Activated naive CD4-positive, alpha-beta T cell treated with anti-CD3 and anti-CD28 coated beads, Interleukin-2, amount 10 ng/mL, durations not matched to agents 7 days and 5 days (primary cell): ENCODE results near the gene BICD1.

Source experiments
- CTCF ChIA-PET: fragments of 350-600 bp; sonication (Branson Sonifier 250); formaldehyde crosslinking; loops from one replicate; lab custom pipeline; 2021; ENCODE audit warnings: antibody characterized with exemption; lab: Charles Lee
- DNase-seq: peaks from one replicate; pipeline ENCODE4 v3.0.0-alpha.2; 2020
- H3K27ac Mint-ChIP-seq: one replicate; pipeline ENCODE4 v1.8.0; 2021; ENCODE audit warnings: mild to moderate bottlenecking, moderate library complexity, mixed read lengths
- H3K27me3 Mint-ChIP-seq: one replicate; pipeline ENCODE4 v1.8.0; 2021; ENCODE audit warnings: mild to moderate bottlenecking, mixed read lengths
- H3K36me3 Mint-ChIP-seq: one replicate; pipeline ENCODE4 v1.8.0; 2021; ENCODE audit warnings: mixed read lengths
- H3K4me1 Mint-ChIP-seq: one replicate; pipeline ENCODE4 v1.8.0; 2021; ENCODE audit warnings: mixed read lengths
- H3K4me3 Mint-ChIP-seq: one replicate; pipeline ENCODE4 v1.8.0; 2021; ENCODE audit warnings: mild to moderate bottlenecking, moderate library complexity, mixed read lengths
- H3K9me3 Mint-ChIP-seq: one replicate; pipeline ENCODE4 v1.8.0; 2021; ENCODE audit warnings: mixed read lengths

Gene BICD1

DNA sequence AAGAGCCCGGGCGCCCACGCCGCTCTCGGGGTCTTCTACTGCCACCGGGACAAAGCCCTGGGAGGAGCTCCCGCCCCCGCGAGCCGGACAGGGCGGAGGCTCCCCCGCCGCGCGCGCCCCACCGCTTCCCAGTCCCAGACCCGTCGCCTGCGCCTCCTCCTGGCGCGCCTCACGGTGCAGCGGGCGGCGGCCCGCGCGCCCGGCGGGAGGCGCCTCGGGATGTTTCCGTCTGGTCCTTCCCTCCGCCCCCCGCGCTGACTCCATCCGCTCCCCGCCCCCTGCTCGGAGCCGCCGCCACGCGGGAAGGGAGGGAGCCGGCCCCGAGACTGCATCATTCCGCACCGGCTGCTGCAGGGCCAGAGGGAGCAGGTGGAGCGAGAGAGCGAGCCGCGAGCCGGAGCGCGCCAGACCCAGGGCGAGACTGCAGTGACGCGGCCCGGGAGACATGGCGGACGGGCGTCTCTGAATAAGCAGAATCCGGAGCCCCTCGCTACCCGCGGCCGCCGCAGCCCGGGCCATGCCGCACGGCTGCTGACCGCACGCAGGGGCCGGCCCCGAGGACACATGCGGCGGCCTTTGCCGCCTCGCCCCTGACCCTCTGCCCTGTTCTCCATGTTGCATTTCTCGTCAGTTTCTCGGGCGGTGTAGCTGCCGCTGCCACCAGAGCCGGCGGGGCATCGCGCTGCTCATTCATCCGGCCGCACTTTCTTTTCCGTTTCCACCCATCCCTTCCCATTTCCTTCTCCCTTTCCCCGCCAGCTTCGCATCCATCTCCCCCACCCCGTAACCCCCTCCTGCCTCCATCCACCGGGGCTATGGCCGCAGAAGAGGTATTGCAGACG, at the start of gene BICD1:
BICD1 (plus strand) TSS at position 331 of the 842 bp plus-strand sequence; CDS start at position 816, 485 bp downstream.
- peak; percentile 87 for DNase-seq
- CTCF ChIA-PET: interaction anchor here (0.6 to 1.3 kb wide), 5 partner anchors 28 to 454 kb away, joined by 3 to 5 read pairs (median 4); no protein-coding TSS in a partner anchor
- Mint-ChIP-seq H3K4me1 (peaks cover 33% of the 10 kb centered on the region), H3K36me3 (no peaks in the 10 kb centered on the region), H3K27ac (peak within 1 kb of the TSS; percentile 84), H3K9me3 (no peaks in the 10 kb centered on the region), H3K4me3 (peak within 1 kb of the TSS; percentile 86), H3K27me3 (peaks cover 16% of the 10 kb centered on the region)

DNA sequence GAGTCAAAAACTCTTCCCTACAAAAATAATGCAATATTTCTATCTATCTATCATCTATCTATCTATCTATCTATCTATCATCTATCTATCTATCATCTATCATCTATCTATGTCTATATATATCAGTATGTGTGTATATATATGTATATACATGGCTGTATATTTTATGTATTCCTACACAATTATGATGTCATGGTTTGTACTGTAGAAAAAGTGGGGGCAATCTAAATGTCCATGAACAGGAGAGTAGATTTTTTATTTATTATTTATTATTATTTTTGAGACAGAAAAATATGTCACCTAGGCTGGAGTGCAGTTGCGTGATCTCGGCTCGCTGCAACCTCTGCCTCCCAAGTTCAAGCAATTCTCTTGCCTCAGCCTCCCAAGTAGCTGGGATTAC, 45.6 kb upstream of the BICD1 start:
- peaks cover 12% of the 10 kb centered on the region for H3K4me1 Mint-ChIP-seq
- no peak for DNase-seq
- H3K27me3 Mint-ChIP-seq: peaks cover 12% of the 10 kb centered on the region
- H3K36me3 Mint-ChIP-seq: no peaks in the 10 kb centered on the region
- no peak overlapping the region for H3K4me3 Mint-ChIP-seq
- H3K27ac Mint-ChIP-seq: no peak overlapping the region
- H3K9me3 Mint-ChIP-seq: no peaks in the 10 kb centered on the region
- CTCF ChIA-PET: interaction anchor here (0.5 to 2.0 kb wide), 11 partner anchors 10 to 408 kb away, joined by 3 to 9 read pairs (median 3); no protein-coding TSS in a partner anchor

DNA sequence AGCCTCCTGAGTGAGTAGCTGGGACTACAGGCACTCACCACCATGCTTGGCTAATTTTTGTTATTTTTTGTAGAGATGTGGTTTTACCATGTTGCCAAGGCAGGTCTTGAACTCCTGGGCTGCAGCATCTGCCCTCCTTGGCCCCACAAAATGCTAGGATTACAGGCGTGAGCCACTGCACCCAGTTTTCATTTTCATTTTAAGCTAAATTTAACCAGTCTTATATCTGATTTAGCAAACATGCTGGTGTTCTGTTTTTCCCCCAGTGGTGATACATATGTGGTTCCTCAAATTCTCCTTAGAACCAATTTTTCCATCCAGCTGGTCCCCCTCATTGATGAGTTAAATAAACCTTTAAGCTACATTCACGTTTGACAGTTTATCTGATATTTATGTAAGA, 43.8 kb upstream of the BICD1 start:
- H3K9me3 Mint-ChIP-seq: no peaks in the 10 kb centered on the region
- no peak overlapping the region for H3K27ac Mint-ChIP-seq
- H3K4me1 Mint-ChIP-seq: peaks cover 12% of the 10 kb centered on the region
- H3K4me3 Mint-ChIP-seq: no peak overlapping the region
- no peaks in the 10 kb centered on the region for H3K36me3 Mint-ChIP-seq
- DNase-seq: no peak
- CTCF ChIA-PET: interaction anchor here (0.7 to 1.5 kb wide), 4 partner anchors 83 to 409 kb away, joined by 3 to 5 read pairs (median 3); no protein-coding TSS in a partner anchor
- peaks cover 12% of the 10 kb centered on the region for H3K27me3 Mint-ChIP-seq

DNA sequence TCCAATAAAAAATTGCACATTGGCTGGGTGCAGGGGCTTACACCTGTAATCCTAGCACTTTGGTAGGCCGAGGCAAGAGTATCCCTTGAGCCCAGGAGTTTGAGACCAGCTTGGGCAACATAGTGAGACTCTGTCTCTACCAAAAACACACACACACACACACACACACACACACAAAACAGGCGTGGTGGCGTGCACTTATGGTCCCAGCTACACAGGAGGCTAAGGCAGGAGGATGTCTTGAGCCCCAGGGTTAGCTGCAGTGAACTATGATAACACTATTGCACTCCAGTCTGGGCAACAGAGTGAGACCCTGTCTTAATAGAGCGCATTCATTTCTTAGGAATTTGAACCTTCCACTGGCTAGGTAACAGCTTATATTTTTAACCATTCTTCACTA, 42.9 kb upstream of the BICD1 start:
- H3K4me1 Mint-ChIP-seq: peaks cover 12% of the 10 kb centered on the region
- no peak overlapping the region for H3K27ac Mint-ChIP-seq
- no peaks in the 10 kb centered on the region for H3K9me3 Mint-ChIP-seq
- no peaks in the 10 kb centered on the region for H3K36me3 Mint-ChIP-seq
- no peak for DNase-seq
- H3K4me3 Mint-ChIP-seq: no peak overlapping the region
- H3K27me3 Mint-ChIP-seq: peaks cover 12% of the 10 kb centered on the region
- CTCF ChIA-PET: interaction anchor here (1.5 kb wide), 1 partner anchor 410 kb away, joined by 3 read pairs; no protein-coding TSS in a partner anchor

- no peak for DNase-seq
- CTCF ChIA-PET: no interaction called here
- Mint-ChIP-seq H3K36me3 (no peaks in the 10 kb centered on the region), H3K27me3 (peaks cover 12% of the 10 kb centered on the region), H3K27ac (no peak overlapping the region), H3K4me1 (no peaks in the 10 kb centered on the region), H3K4me3 (no peak overlapping the region), H3K9me3 (no peaks in the 10 kb centered on the region)
These were observed 40.4 kb upstream of the BICD1 start for GRCh38 chr12:32066206-32066605.

- Mint-ChIP-seq H3K36me3 (no peaks in the 10 kb centered on the region), H3K27me3 (peaks cover 8% of the 10 kb centered on the region), H3K4me3 (no peak overlapping the region), H3K27ac (no peak overlapping the region), H3K4me1 (no peaks in the 10 kb centered on the region), H3K9me3 (no peaks in the 10 kb centered on the region)
- CTCF ChIA-PET: no interaction called here
- no peak for DNase-seq
These were observed 37.6 kb upstream of the BICD1 start for GRCh38 chr12:32069071-32069470.

GRCh38 chr12:32069731-32070130, 36.9 kb upstream of the BICD1 start:
- Mint-ChIP-seq H3K4me3 (no peak overlapping the region), H3K27ac (no peak overlapping the region), H3K9me3 (no peaks in the 10 kb centered on the region), H3K27me3 (peaks cover 6% of the 10 kb centered on the region), H3K4me1 (no peaks in the 10 kb centered on the region), H3K36me3 (no peaks in the 10 kb centered on the region)
- CTCF ChIA-PET: interaction anchor here (1.2 kb wide), 1 partner anchor 417 kb away, joined by 3 read pairs; no protein-coding TSS in a partner anchor
- no peak for DNase-seq

- no peak overlapping the region for H3K27ac Mint-ChIP-seq
- H3K9me3 Mint-ChIP-seq: no peaks in the 10 kb centered on the region
- H3K4me3 Mint-ChIP-seq: no peak overlapping the region
- H3K36me3 Mint-ChIP-seq: no peaks in the 10 kb centered on the region
- CTCF ChIA-PET: interaction anchor here (1.2 kb wide), 1 partner anchor 417 kb away, joined by 3 read pairs; no protein-coding TSS in a partner anchor
- DNase-seq: no peak
- no peaks in the 10 kb centered on the region for H3K4me1 Mint-ChIP-seq
- H3K27me3 Mint-ChIP-seq: peaks cover under 1% of the 10 kb centered on the region
These were observed 36.3 kb upstream of the BICD1 start for GRCh38 chr12:32070370-32070769.

GRCh38 chr12:32072102-32072501, 34.5 kb upstream of the BICD1 start:
- H3K27me3 Mint-ChIP-seq: no peaks in the 10 kb centered on the region
- no peaks in the 10 kb centered on the region for H3K4me1 Mint-ChIP-seq
- no peaks in the 10 kb centered on the region for H3K36me3 Mint-ChIP-seq
- no peaks in the 10 kb centered on the region for H3K9me3 Mint-ChIP-seq
- CTCF ChIA-PET: interaction anchor here (0.7 to 1.0 kb wide), 2 partner anchors 12 to 240 kb away, joined by 3 to 4 read pairs; no protein-coding TSS in a partner anchor
- no peak for DNase-seq
- H3K4me3 Mint-ChIP-seq: no peak overlapping the region
- no peak overlapping the region for H3K27ac Mint-ChIP-seq

- Mint-ChIP-seq H3K4me1 (no peaks in the 10 kb centered on the region), H3K27me3 (no peaks in the 10 kb centered on the region), H3K27ac (no peak overlapping the region), H3K36me3 (no peaks in the 10 kb centered on the region), H3K4me3 (no peak overlapping the region), H3K9me3 (no peaks in the 10 kb centered on the region)
- no peak for DNase-seq
- CTCF ChIA-PET: no interaction called here
These were observed 32.2 kb upstream of the BICD1 start for GRCh38 chr12:32074432-32074831.

- H3K4me3 Mint-ChIP-seq: no peak overlapping the region
- no peaks in the 10 kb centered on the region for H3K27me3 Mint-ChIP-seq
- H3K4me1 Mint-ChIP-seq: no peaks in the 10 kb centered on the region
- CTCF ChIA-PET: no interaction called here
- no peak overlapping the region for H3K27ac Mint-ChIP-seq
- DNase-seq: no peak
- H3K9me3 Mint-ChIP-seq: no peaks in the 10 kb centered on the region
- no peaks in the 10 kb centered on the region for H3K36me3 Mint-ChIP-seq
These were observed 29.7 kb upstream of the BICD1 start for GRCh38 chr12:32076941-32077340.

DNA sequence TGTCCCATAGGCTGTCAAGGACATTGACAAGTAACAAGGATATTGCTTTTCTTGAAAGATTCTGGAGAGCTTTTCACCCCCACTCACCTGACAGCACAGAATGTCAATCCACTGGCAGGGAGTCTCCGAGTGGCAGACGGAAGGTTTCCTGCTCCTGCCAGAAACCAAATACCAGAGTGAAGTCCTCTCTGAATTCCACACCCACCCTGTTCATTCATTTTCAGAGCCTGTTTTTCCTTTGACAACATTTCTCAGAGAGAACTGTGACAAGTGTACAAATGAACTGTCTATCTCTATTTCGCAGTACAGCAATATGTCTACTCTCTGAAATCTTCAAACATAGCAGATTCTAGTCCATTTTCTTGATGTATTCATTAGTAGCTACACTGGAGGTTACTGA, 26.2 kb upstream of the BICD1 start:
- H3K27ac Mint-ChIP-seq: no peak overlapping the region

GRCh38 chr12:32083489-32083888, 23.2 kb upstream of the BICD1 start:
- H3K4me3 Mint-ChIP-seq: no peak overlapping the region
- DNase-seq: no peak
- H3K9me3 Mint-ChIP-seq: no peaks in the 10 kb centered on the region
- H3K36me3 Mint-ChIP-seq: no peaks in the 10 kb centered on the region
- no peaks in the 10 kb centered on the region for H3K4me1 Mint-ChIP-seq
- no peak overlapping the region for H3K27ac Mint-ChIP-seq
- CTCF ChIA-PET: interaction anchor here (1.4 to 1.6 kb wide), 2 partner anchors 23 to 51 kb away, joined by 4 to 6 read pairs; no protein-coding TSS in a partner anchor
- H3K27me3 Mint-ChIP-seq: no peaks in the 10 kb centered on the region

More for the DNA sequence above, 26.2 kb upstream of the BICD1 start:
- no peak for DNase-seq
- Mint-ChIP-seq H3K27me3 (no peaks in the 10 kb centered on the region), H3K36me3 (no peaks in the 10 kb centered on the region), H3K4me3 (no peak overlapping the region), H3K4me1 (no peaks in the 10 kb centered on the region), H3K9me3 (no peaks in the 10 kb centered on the region)
- CTCF ChIA-PET: no interaction called here

DNA sequence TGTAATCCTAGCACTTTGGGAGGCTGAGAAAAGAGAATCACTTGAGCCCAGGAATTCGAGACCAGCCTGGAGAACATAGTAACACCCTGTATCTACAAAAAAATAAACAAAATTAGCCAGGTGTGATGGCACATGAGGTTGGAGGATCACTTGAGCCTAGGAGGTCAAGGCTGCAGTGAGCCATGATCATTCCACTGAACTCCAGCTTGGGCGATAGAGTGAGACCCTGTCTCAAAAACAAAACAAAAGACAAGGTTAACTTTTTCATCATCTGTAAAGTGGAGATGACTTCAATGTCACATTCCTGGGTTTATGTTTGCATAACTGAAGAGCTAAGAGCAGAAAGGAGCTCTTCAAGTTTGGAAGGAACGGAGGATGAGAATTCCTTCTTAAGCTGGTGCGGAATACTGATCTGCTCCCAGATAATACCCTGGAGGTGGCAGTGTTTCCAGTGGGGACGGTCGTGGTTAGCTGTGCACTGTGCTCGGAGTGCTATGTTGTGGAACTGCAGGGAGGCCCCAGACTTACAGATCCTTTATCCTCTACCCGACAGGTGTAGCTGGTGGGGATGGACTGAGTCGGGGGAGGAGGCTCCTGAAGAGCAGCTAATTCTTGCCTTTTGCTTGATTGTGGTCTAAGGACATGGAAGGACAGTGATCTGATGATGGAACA, 22.5 kb upstream of the BICD1 start:
- CTCF ChIA-PET: interaction anchor here (1.4 to 1.6 kb wide), 2 partner anchors 23 to 50 kb away, joined by 4 to 6 read pairs; no protein-coding TSS in a partner anchor
- DNase-seq: no peak
- Mint-ChIP-seq H3K36me3 (no peaks in the 10 kb centered on the region), H3K9me3 (no peaks in the 10 kb centered on the region), H3K27me3 (no peaks in the 10 kb centered on the region), H3K4me3 (no peak overlapping the region), H3K27ac (no peak overlapping the region), H3K4me1 (no peaks in the 10 kb centered on the region)
